GM15510 (cell line): ENCODE data around the gene CCDC13.

ENCODE experiments used
- POLR2A ChIP-seq: IDR thresholded peaks from 3 replicates; pipeline ENCODE4 v1.6.1; 2011; ENCODE audit warnings: borderline replicate concordance; ENCODE audit not compliant: insufficient read length; ENCODE audit errors: extremely low read depth

The CCDC13 gene

DNA sequence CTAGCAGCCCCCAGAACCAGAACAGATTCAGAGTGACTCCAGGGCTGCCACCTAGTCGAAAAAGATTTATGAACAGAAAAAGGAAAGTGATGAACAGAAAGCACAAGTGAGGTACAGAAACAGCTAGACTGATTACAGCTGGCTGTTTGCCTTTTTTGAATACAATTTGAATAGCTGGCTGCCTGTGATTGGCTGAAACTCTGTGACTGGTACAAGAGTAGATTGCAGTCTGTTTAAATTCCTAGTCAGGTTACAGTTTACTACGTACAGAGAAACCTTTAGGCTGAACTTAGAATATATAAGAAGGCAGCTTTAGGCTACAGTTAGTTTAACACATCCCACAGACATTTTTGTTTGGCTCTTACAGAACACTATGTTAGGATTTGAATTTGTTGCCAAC is 10.0 kb downstream of the CCDC13 start:
- TF ChIP-seq POLR2A: no peak

DNA sequence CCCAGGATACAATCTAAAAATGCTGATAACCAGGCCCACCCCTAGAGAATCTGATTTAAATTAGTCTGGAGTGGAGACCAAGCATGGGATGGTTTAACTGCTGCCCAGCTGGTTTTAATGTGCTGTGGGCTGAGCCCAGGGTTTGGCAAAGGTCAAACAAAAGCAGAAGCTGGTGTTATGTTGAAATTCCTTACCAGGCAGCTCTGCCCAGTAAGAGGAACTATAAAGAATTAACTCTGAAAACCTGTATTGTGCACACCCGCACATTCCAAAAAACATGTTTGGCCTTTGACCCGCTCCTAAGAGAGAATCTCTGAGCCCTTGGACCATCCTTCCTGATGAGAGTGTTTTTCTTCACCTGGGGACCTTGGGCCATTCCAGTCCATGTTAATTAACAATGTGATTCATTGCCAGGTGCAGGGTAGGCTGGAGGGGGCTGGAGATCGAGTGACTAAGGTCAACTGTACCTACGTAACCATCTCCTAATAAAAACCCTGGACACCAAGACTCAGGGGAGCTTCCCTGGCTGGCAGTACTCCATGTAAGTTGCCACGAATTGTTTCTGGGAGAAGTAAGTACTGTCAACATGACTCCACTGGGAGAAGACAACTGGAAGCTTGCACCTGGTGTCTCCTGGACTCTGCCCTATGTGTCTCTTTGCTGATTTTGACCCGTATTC is 10.9 kb downstream of the CCDC13 start:
- no peak for TF ChIP-seq POLR2A

DNA sequence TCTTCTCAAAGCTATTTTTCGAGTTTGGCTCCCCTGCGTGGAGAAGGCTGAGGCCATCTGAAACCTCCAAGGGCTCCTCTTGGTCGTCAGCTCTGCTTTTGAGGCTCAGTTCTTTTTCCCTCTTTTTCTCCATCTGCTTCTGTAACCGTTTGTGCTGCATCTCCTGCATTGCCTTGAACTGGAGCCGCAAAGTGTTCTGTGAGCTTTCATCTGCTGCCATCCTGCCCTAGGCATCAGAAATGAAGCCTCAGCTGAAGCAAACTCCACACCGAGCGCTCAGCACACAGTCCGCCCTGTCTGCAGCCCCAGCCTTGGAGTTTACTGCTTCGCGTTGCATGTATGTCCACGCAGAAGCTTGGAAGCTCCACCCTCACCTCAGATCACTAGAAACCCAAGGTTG is 14.9 kb downstream of the CCDC13 start:
- no peak for TF ChIP-seq POLR2A

DNA sequence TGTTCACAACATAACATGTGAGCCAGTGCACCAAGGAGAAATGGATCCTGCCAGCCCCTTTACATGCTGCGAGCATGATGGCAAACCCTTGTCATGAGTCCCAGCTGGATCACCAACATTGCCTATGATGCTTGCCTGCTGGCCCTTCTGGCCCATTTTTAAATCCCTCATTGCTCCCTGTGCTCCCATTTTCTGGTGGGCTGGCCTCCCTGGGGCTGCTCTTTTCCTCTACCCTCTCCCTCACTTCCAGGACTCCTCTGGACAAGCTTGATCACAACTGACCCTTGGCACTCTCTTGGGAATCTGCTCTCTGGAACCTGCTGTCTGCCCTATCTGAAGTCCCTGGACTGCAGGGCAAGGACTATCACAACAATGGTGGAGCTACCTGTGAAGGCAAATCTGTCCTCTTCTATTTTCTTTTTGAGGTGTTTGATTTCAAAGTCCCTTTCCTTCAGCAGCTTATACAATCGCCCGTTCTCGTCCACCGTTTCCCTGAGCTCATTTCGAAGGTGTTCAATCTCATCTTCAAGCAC is 16.3 kb downstream of the CCDC13 start:
- no peak for TF ChIP-seq POLR2A

- TF ChIP-seq POLR2A: no peak
Measured at GRCh38 chr3:42755681-42756578, 17.1 kb downstream of the CCDC13 start.

- TF ChIP-seq POLR2A: no peak
Measured at GRCh38 chr3:42753757-42754156, 19.3 kb downstream of the CCDC13 start.

GRCh38 chr3:42752961-42753360 is 20.1 kb downstream of the CCDC13 start:
- TF ChIP-seq POLR2A: no peak

DNA sequence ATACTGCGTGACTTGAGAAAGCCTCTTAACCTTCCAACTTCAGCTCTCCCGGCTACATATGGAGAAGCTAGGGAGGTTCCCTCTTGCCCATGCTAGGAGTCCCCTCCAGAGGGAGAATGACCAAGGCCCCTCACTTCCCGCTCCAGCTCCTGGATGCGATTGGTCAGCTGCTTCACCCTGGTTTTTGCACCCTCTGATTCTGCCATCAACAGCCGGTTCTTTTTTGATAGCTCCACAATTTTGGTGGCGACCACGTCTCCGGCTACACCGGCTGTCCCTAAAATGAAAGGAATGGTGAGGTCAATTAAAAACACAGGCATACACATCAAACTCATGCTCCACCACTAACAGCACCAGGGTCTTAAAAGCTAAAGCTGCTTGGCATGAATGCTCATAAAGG is 20.6 kb downstream of the CCDC13 start:
- no peak for TF ChIP-seq POLR2A

- TF ChIP-seq POLR2A: no peak
Measured at GRCh38 chr3:42751609-42752008, 21.4 kb downstream of the CCDC13 start.

- no peak for TF ChIP-seq POLR2A
Measured at GRCh38 chr3:42750834-42751233, 22.2 kb downstream of the CCDC13 start.

- TF ChIP-seq POLR2A: no peak
Measured at GRCh38 chr3:42749753-42750231, 23.3 kb downstream of the CCDC13 start.

GRCh38 chr3:42749025-42749752 is 23.9 kb downstream of the CCDC13 start:
- TF ChIP-seq POLR2A: no peak

GRCh38 chr3:42747581-42747980 is 25.5 kb downstream of the CCDC13 start:
- TF ChIP-seq POLR2A: no peak

DNA sequence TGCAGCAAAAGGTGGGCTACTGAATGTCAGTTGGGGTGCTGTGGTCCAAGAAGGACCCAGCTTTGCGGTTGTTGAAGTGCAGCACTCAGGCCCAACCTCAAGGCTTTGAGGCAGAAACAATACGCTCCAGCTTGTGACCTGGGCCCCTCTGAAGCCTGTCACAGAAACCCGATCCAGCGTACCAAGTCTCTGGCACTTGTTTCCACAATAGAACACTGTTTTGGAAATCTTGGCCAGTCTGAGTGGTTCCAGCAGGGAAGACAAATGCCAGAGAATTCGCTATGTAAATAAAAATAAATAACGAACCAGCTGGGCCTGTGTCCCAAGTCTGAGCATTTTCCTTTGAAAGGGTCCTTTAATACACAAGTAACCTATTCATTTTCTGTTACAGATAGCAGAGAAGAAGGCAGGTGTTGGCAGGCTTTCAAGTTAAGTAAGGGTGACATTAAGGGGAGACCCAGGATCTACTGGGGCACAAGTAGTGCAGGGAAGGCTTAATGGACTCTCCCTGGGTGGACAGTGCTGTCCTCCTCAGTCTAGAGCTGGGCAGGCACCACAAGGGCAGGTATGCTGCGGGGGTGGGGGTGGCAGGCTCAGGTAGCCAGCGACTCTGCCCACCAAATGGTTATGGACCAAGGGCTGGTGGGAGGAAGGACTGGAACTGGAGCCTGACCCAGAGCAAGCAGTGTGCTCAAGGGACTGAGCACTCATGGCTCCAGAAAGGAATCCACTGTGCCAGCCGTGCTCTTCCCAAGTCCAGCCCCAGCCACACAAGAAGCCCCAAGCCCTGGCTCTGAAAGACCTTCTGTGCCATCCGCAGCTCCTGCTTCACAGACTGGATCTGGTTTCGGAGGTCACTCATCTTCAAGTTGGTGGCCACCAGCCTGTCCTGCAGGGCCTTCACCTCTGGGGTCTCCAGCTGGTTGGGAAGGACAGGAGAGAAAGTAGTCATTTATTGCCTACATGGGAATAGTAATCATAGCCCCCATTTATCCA is 26.3 kb downstream of the CCDC13 start:
- no peak for TF ChIP-seq POLR2A
